Measurements from ENCODE around the gene ZCCHC3. TPM values are rescaled to one million over a fixed set of nuclear protein-coding genes. Genes with fewer than 3 reads are reported as not detected.

Gene ZCCHC3
- polyA plus RNA-seq, 2 of the 4 experiments (the other 2 are of a cell fraction) = 17.4 to 17.7 TPM

- ChIA-PET CTCF (interaction anchor here (1.6 to 5.9 kb wide), 2 partner anchors 11 to 90 kb away, joined by 7 to 64 read pairs; no protein-coding TSS in a partner anchor), POLR2A (no interaction called here)
- WGBS (ENCODE audit: missing lambda C conversion rate) = 26% methylated on average over 2 of the region's 2 CpGs
- ATAC-seq (peak; percentile 77), FAIRE-seq (peak; percentile 99), DNase-seq (ENCODE audit: low read depth in 1 of 2, low spot score in 1 of 2) (peak in 1 of 2 experiments; percentile 95)
- Histone ChIP-seq H3K9me3 (peaks cover 34% of the 10 kb centered on the region), H3K27ac (no peak overlapping the region), H3K4me2 (no peak overlapping the region), H3K4me1 (peaks cover 6% of the 10 kb centered on the region), H3K4me3 (no peak overlapping the region)
- no peak for TF ChIP-seq MAZ (IDR thresholded peaks at IDR 0.05; ENCODE audit: borderline replicate concordance, low read depth, low read length)
- TF ChIP-seq, protein P1, sequence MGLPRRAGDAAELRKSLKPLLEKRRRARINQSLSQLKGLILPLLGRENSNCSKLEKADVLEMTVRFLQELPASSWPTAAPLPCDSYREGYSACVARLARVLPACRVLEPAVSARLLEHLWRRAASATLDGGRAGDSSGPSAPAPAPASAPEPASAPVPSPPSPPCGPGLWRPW (IDR thresholded peaks at IDR 0.05) = peak; percentile 68; the same call in 1 of the 2 replicates
- TF ChIP-seq EHMT2 (IDR thresholded peaks at IDR 0.05; ENCODE audit: low read depth) = no peak
- peak; percentile 90 for TF ChIP-seq MAX (IDR thresholded peaks at IDR 0.05)
- TF ChIP-seq JUN (IDR thresholded peaks at IDR 0.05) = peak in 1 of 2 experiments; percentile 37; a peak in 1 of 5 replicates
- peak; percentile 27; the same call in 1 of the 2 replicates for TF ChIP-seq JUNB (IDR thresholded peaks at IDR 0.05)
- peak in 1 of 2 experiments; percentile 42; a peak in 2 of 4 replicates for TF ChIP-seq CEBPB (IDR thresholded peaks at IDR 0.05)
- 0 out of 2 replicates have a peak, but pooled peaks have one; percentile 44 for TF ChIP-seq FOSB (CRISPR knock-in tag; IDR thresholded peaks at IDR 0.05)
- TF ChIP-seq RNF2 (IDR thresholded peaks at IDR 0.05; ENCODE audit: borderline replicate concordance, low read depth) = no peak
- TF ChIP-seq KDM5A (IDR thresholded peaks at IDR 0.05) = no peak
- TF ChIP-seq E2F6 (IDR thresholded peaks at IDR 0.05; ENCODE audit: borderline replicate concordance, low read depth) = peak; percentile 65; the same call in 1 of the 2 replicates
- peak; percentile 15; the same call in 1 of the 2 replicates for TF ChIP-seq GATA3 (IDR thresholded peaks at IDR 0.05; ENCODE audit: borderline replicate concordance)
- TF ChIP-seq HDAC2 (IDR thresholded peaks at IDR 0.05) = no peak
- TF ChIP-seq POLR2AphosphoS2 (conservative IDR thresholded peaks at IDR 0.05; ENCODE audit: low read length) = no peak
- TF ChIP-seq FOSL2 (IDR thresholded peaks at IDR 0.05) = 0 out of 2 replicates have a peak, but pooled peaks have one; percentile 28
- peak; percentile 94 for TF ChIP-seq FOSL2 (CRISPR knock-in tag; IDR thresholded peaks at IDR 0.05)
- no peak for TF ChIP-seq RFX5 (IDR thresholded peaks at IDR 0.05)
These were observed 44.3 kb downstream of the ZCCHC3 start for GRCh38 chr20:341682-342081.

GRCh38 chr20:343107-343506 lies 45.7 kb downstream of the ZCCHC3 start:
- DNase-seq (ENCODE audit: low read depth in 1 of 2, low spot score in 1 of 2) = no peak
- ATAC-seq = no peak
- peaks cover 34% of the 10 kb centered on the region for H3K9me3 ChIP-seq
- POLR2A ChIA-PET = no interaction called here
- peaks cover 6% of the 10 kb centered on the region for H3K4me1 ChIP-seq
- H3K27ac ChIP-seq = no peak overlapping the region
- CTCF ChIA-PET = interaction anchor here (0.7 to 5.9 kb wide), 2 partner anchors 13 to 76 kb away, joined by 6 to 64 read pairs; no protein-coding TSS in a partner anchor
- FAIRE-seq = no peak
- TF ChIP-seq BHLHE40 (IDR thresholded peaks at IDR 0.05; ENCODE audit: low read depth, low read length) = no peak
- no peak for TF ChIP-seq ZFP36 (IDR thresholded peaks at IDR 0.05; ENCODE audit: borderline replicate concordance, partially characterized antibody)
- TF ChIP-seq ATOH8 (CRISPR knock-in tag; IDR thresholded peaks at IDR 0.05; ENCODE audit: low read depth) = no peak
- no peak overlapping the region for H3K4me2 ChIP-seq
- no peak overlapping the region for H3K4me3 ChIP-seq

- TF ChIP-seq, protein P2, sequence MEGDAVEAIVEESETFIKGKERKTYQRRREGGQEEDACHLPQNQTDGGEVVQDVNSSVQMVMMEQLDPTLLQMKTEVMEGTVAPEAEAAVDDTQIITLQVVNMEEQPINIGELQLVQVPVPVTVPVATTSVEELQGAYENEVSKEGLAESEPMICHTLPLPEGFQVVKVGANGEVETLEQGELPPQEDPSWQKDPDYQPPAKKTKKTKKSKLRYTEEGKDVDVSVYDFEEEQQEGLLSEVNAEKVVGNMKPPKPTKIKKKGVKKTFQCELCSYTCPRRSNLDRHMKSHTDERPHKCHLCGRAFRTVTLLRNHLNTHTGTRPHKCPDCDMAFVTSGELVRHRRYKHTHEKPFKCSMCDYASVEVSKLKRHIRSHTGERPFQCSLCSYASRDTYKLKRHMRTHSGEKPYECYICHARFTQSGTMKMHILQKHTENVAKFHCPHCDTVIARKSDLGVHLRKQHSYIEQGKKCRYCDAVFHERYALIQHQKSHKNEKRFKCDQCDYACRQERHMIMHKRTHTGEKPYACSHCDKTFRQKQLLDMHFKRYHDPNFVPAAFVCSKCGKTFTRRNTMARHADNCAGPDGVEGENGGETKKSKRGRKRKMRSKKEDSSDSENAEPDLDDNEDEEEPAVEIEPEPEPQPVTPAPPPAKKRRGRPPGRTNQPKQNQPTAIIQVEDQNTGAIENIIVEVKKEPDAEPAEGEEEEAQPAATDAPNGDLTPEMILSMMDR (IDR thresholded peaks at IDR 0.05) = no peak
- TF ChIP-seq MAX (IDR thresholded peaks at IDR 0.05) (no peak), CBX2 (IDR thresholded peaks at IDR 0.05; ENCODE audit: borderline replicate concordance, low read depth) (no peak), NPAS2 (CRISPR knock-in tag; IDR thresholded peaks at IDR 0.05; ENCODE audit: borderline replicate concordance) (no peak), FOSL2 (IDR thresholded peaks at IDR 0.05) (no peak), FOSL2 (CRISPR knock-in tag; IDR thresholded peaks at IDR 0.05) (no peak), EHF (CRISPR knock-in tag; IDR thresholded peaks at IDR 0.05) (no peak), ZFP36 (IDR thresholded peaks at IDR 0.05; ENCODE audit: borderline replicate concordance, partially characterized antibody) (no peak), RNF2 (IDR thresholded peaks at IDR 0.05; ENCODE audit: borderline replicate concordance, low read depth) (no peak), RAD21 (conservative IDR thresholded peaks at IDR 0.05 in 1 of 2, IDR thresholded peaks at IDR 0.05 in 1 of 2) (no peak), TP53 (CRISPR knock-in tag; IDR thresholded peaks at IDR 0.05) (no peak), HOXB5 (CRISPR knock-in tag; IDR thresholded peaks at IDR 0.05) (no peak)
- TF ChIP-seq, protein P1 (IDR thresholded peaks at IDR 0.05) = no peak
- Histone ChIP-seq H3K4me1 (peaks cover 15% of the 10 kb centered on the region), H3K27ac (peak overlapping the region; percentile 82 to 93), H3K9me3 (peaks cover 34% of the 10 kb centered on the region), H3K4me3 (peak overlapping the region; percentile 66), H3K4me2 (peak overlapping the region; percentile 87)
- WGBS (ENCODE audit: missing lambda C conversion rate) = 67% methylated on average over 9 of the region's 9 CpGs
- POLR2A ChIA-PET = interaction anchor here (0.8 to 2.9 kb wide), 5 partner anchors 13 to 61 kb away, joined by 3 to 30 read pairs (median 15); partner anchors contain the start of genes RBCK1 and SOX12
- CTCF ChIA-PET = interaction anchor here (1.2 to 50.3 kb wide), 6 partner anchors 8 to 393 kb away, joined by 3 to 1229 read pairs (median 18); partner anchors contain the start of gene TBC1D20
- DNase-seq (ENCODE audit: low read depth in 1 of 2, low spot score in 1 of 2) = no peak
- no peak for ATAC-seq
- peak; percentile 23 for FAIRE-seq
These were observed 48.8 kb downstream of the ZCCHC3 start for GRCh38 chr20:346033-346639.
